GM06990 (cell line): Measurements from ENCODE around the gene MT1B.

Experiments used
- DNase-seq: peaks from one replicate; pipeline ENCODE4 v3.0.0-alpha.2; 2011; ENCODE audit not compliant: insufficient read length; ENCODE audit errors: extremely low read depth
- H3K27me3 ChIP-seq: replicated peaks from 2 replicates; pipeline ENCODE4 v1.6.0; 2011; ENCODE audit warnings: low read length; ENCODE audit not compliant: control insufficient read depth, insufficient read depth
- H3K36me3 ChIP-seq: 2 replicates; pipeline ENCODE4 v1.5.1; 2011; ENCODE audit warnings: low read length; ENCODE audit not compliant: control insufficient read depth, insufficient read depth
- H3K4me3 ChIP-seq: replicated peaks from 2 replicates; pipeline ENCODE4 v1.5.1; 2011; ENCODE audit warnings: low read depth, mild to moderate bottlenecking, control low read depth, low read length
- TF ChIP-seq, protein P1 (sequence below): IDR thresholded peaks from 2 replicates; pipeline ENCODE4 v1.5.1; 2011; ENCODE audit warnings: low read length, control low read depth, mild to moderate bottlenecking, inconsistent platforms; ENCODE audit not compliant: insufficient read depth, poor library complexity, severe bottlenecking

Gene MT1B

GRCh38 chr16:56643833-56644232, 7.9 kb upstream of the MT1B start:
- Histone ChIP-seq H3K36me3 (no peaks in the 10 kb centered on the region), H3K4me3 (no peak overlapping the region), H3K27me3 (peaks cover 12% of the 10 kb centered on the region)
- DNase-seq: no peak
- TF ChIP-seq, protein P1, sequence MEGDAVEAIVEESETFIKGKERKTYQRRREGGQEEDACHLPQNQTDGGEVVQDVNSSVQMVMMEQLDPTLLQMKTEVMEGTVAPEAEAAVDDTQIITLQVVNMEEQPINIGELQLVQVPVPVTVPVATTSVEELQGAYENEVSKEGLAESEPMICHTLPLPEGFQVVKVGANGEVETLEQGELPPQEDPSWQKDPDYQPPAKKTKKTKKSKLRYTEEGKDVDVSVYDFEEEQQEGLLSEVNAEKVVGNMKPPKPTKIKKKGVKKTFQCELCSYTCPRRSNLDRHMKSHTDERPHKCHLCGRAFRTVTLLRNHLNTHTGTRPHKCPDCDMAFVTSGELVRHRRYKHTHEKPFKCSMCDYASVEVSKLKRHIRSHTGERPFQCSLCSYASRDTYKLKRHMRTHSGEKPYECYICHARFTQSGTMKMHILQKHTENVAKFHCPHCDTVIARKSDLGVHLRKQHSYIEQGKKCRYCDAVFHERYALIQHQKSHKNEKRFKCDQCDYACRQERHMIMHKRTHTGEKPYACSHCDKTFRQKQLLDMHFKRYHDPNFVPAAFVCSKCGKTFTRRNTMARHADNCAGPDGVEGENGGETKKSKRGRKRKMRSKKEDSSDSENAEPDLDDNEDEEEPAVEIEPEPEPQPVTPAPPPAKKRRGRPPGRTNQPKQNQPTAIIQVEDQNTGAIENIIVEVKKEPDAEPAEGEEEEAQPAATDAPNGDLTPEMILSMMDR: no peak

DNA sequence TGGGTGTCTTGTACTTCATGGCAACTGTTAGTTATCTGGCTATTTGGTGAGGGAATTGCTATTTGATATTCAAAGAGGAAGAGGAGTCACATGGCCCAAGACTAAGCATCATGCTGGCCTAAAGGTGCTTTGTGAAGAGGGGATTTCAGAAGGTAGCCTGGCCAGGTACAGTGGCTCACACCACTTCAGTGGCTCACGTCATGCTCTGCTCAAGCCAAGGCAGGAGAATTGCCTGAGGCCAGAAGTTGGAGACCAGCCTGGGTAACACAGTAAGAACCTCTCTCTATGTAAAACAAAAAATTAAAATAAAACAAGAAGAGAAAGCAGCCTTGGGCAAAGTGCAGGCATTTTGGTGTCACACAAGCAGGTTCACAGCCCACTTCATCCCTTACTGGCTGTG, 6.4 kb upstream of the MT1B start:
- TF ChIP-seq, protein P1: no peak
- no peaks in the 10 kb centered on the region for H3K36me3 ChIP-seq
- DNase-seq: no peak
- peaks cover 8% of the 10 kb centered on the region for H3K27me3 ChIP-seq
- H3K4me3 ChIP-seq: no peak overlapping the region

GRCh38 chr16:56645838-56646237, 5.8 kb upstream of the MT1B start:
- TF ChIP-seq, protein P1: no peak
- DNase-seq: no peak
- no peak overlapping the region for H3K4me3 ChIP-seq
- H3K27me3 ChIP-seq: peaks cover 8% of the 10 kb centered on the region
- H3K36me3 ChIP-seq: no peaks in the 10 kb centered on the region

DNA sequence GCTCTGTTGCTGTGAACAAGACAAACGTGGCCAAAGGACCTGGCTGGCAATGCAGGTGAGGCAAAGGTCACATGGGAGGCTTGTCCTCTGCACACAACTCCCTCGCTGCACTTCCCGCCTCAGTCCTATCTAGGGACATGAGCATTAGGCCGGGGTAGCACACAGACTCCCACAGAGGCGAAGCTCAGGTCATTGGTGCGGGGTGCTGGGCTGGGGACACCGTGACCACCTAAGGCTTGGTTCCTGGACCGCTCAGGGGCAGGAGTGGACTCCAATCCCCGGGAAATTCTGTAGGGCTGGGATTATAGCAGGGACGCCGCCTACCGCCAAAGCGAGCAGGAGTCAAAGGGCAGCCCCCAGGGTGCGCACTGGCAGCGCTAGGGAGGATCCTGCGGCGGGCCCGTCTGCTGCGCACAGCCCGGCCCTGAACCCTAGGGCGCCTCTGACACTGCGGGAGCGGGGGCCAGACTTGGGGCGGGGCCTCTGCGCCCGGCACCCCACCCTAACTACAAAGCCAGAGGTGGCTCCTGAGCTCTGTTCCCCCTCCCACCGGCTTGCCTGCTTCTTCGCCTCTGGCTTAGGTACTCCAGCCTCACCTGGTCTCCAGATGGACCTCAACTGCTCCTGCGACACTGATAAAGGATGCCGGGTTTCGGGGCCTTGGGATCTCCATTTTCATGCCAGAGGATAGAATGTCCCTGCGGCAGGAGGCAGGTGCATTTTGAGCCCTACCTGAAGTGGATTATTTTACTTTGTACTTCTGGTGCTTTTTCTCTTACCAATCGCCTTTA, 3.9 kb upstream of the MT1B start:
- peaks cover 9% of the 10 kb centered on the region for H3K27me3 ChIP-seq
- no peak for DNase-seq
- no peaks in the 10 kb centered on the region for H3K36me3 ChIP-seq
- no peak overlapping the region for H3K4me3 ChIP-seq
- TF ChIP-seq, protein P1: no peak

DNA sequence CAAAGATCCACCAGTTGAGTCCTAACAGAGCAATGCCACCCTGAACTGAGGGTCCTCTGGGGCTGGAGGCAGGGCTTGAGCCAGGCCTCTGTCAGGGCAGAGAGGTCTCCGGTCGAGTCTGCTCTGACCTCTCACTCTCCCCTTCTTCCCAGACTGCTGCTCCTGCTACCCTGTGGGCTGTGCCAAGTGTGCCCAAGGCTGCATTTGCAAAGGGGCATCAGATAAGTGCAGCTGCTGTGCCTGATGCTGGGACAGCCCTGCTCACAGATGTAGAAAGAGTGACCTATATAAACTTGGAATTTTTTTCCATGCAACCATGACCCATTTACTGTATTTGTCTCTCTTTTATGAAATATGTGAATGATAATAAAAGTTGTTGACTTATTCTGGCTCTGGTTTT, 2.4 kb upstream of the MT1B start:
- TF ChIP-seq, protein P1: no peak
- no peak for DNase-seq
- Histone ChIP-seq H3K27me3 (peaks cover 8% of the 10 kb centered on the region), H3K4me3 (no peak overlapping the region), H3K36me3 (no peaks in the 10 kb centered on the region)

- TF ChIP-seq, protein P1: no peak
- Histone ChIP-seq H3K36me3 (no peaks in the 10 kb centered on the region), H3K4me3 (no peak overlapping the region), H3K27me3 (peaks cover 5% of the 10 kb centered on the region)
- DNase-seq: no peak
These were observed 1.9 kb upstream of the MT1B start for GRCh38 chr16:56649820-56650219.
